CD4-positive, alpha-beta T cell (primary cell): Measurements from ENCODE around the gene PRAMEF2. TPM values are rescaled to one million over a fixed set of nuclear protein-coding genes. Genes with fewer than 3 reads are reported as not detected.
"Not testable (repeated sequence)": the region's sequence is repeated elsewhere in the genome, so short reads cannot be mapped to it uniquely, and the experiment has no call there.

Experiments used
- ATAC-seq: fragments of 200-7000 bp; cut with Tn5 transposase; one replicate; pipeline ENCODE4 v1.10.0; 2022; ENCODE audit warnings: mild to moderate bottlenecking; ENCODE audit not compliant: poor library complexity
- CTCF ChIA-PET: fragments of 350-600 bp; sonication (Branson Sonifier 250); formaldehyde crosslinking; loops from one replicate; lab custom pipeline; 2021; ENCODE audit warnings: antibody characterized with exemption, inconsistent platforms; lab: Charles Lee
- POLR2A ChIA-PET: fragments of 350-600 bp; sonication (Branson Sonifier 250); formaldehyde crosslinking; loops from one replicate; lab custom pipeline; 2021; ENCODE audit warnings: antibody characterized with exemption, inconsistent platforms; lab: Charles Lee
- DNase-seq, 14 experiments: peaks; one replicate each; pipeline ENCODE4 v3.0.0-alpha.2; 2013 to 2020; ENCODE audit warnings: mixed read lengths in 2 of 14
- H3K27ac ChIP-seq, 2 donors: one replicate each; pipeline versions ENCODE4 v1.5.1 to v1.7.0; 2013; ENCODE audit warnings: low read length in 2 of 2, low read depth in 1 of 2, mild to moderate bottlenecking in 1 of 2
- H3K27me3 ChIP-seq, 2 experiments: 1 replicate in 1 of 2; 2 replicates in 1 of 2; pipeline versions ENCODE4 v1.6.1 to v1.7.0; 2013; ENCODE audit warnings: low read length in 2 of 2, control low read depth in 1 of 2, mild to moderate bottlenecking in 1 of 2, moderate library complexity in 1 of 2; ENCODE audit not compliant: insufficient read depth in 2 of 2, control insufficient read depth in 1 of 2
- H3K36me3 ChIP-seq: one replicate; pipeline ENCODE4 v1.6.1; 2013; ENCODE audit warnings: low read length, control low read depth; ENCODE audit not compliant: insufficient read depth
- H3K4me1 ChIP-seq: one replicate; pipeline ENCODE4 v1.6.1; 2013; ENCODE audit warnings: low read length, control low read depth; ENCODE audit not compliant: insufficient read depth
- H3K4me3 ChIP-seq: one replicate; pipeline ENCODE4 v1.5.1; 2013; ENCODE audit warnings: mild to moderate bottlenecking, low read length, moderate library complexity
- H3K9me3 ChIP-seq, 2 experiments: 1 replicate in 1 of 2; 2 replicates in 1 of 2; pipeline versions ENCODE4 v1.6.1 to v1.7.0; 2013; ENCODE audit warnings: low read length in 2 of 2, mild to moderate bottlenecking in 2 of 2, control low read depth in 1 of 2, moderate library complexity in 1 of 2; ENCODE audit not compliant: control insufficient read depth in 1 of 2, insufficient read depth in 1 of 2
- H3K27ac Mint-ChIP-seq: one replicate; pipeline ENCODE4 v1.8.0; 2020; ENCODE audit warnings: mixed read lengths
- H3K27me3 Mint-ChIP-seq: one replicate; pipeline ENCODE4 v1.8.0; 2021; ENCODE audit warnings: mixed read lengths
- H3K36me3 Mint-ChIP-seq: one replicate; pipeline ENCODE4 v1.8.0; 2021; ENCODE audit warnings: low read depth, mixed read lengths
- H3K4me1 Mint-ChIP-seq: one replicate; pipeline ENCODE4 v1.8.0; 2021; ENCODE audit warnings: low read depth, mixed read lengths
- H3K4me3 Mint-ChIP-seq: one replicate; pipeline ENCODE4 v1.8.0; 2020; ENCODE audit warnings: mild to moderate bottlenecking, mixed read lengths
- H3K9me3 Mint-ChIP-seq: one replicate; pipeline ENCODE4 v1.8.0; 2020; ENCODE audit warnings: mixed read lengths
- intact Hi-C, 2 experiments: fragments of 100-400 bp; cut with DNase I in 1 of 2; cut with micrococcal nuclease in 1 of 2; formaldehyde crosslinking; loops; one replicate each; pipeline versions ENCODE4 v1.15.1 to v1.9.0; 2023 to 2025; cut with DNase I, micrococcal nuclease
- total RNA-seq, 174 experiments: library from RNA in 2 of 174; stranded (reverse) in 2 of 174; gene quantifications; one replicate each; pipeline ENCODE4 v1.2.3 and lab custom pipeline; 2021 to 2026

The PRAMEF2 gene
- total RNA-seq, 2 experiments from 2014 or later: not detected

GRCh38 chr1:12903793-12904572 lies 47.1 kb downstream of the PRAMEF2 start:
- H3K4me3 Mint-ChIP-seq, H3K9me3 ChIP-seq, H3K36me3 ChIP-seq, H3K27ac Mint-ChIP-seq, CTCF ChIA-PET, H3K27ac ChIP-seq, POLR2A ChIA-PET, H3K27me3 ChIP-seq, H3K36me3 Mint-ChIP-seq, DNase-seq, ATAC-seq, H3K9me3 Mint-ChIP-seq, H3K4me3 ChIP-seq, H3K27me3 Mint-ChIP-seq, H3K4me1 Mint-ChIP-seq, intact Hi-C loops, H3K4me1 ChIP-seq: not testable (repeated sequence)

Other genes with a start within 250 kb of the PRAMEF2 start
- gene DHRS3, start 238.9 kb upstream of the PRAMEF2 start, total RNA-seq: 100 to 1,000 TPM; 102 to 108 TPM
- gene AADACL4, start 213.0 kb upstream of the PRAMEF2 start, total RNA-seq: not detected
- gene AADACL3, start 141.0 kb upstream of the PRAMEF2 start, total RNA-seq: not detected
- gene CFAP107, start 110.9 kb upstream of the PRAMEF2 start, total RNA-seq: not detected
- not detected for gene PRAMEF12, start 83.3 kb upstream of the PRAMEF2 start, total RNA-seq
- not detected for gene PRAMEF1, start 65.7 kb upstream of the PRAMEF2 start, total RNA-seq
- gene PRAMEF11, start 25.7 kb upstream of the PRAMEF2 start, total RNA-seq: not detected
- not detected for gene HNRNPCL1, start 8.4 kb upstream of the PRAMEF2 start, total RNA-seq
- gene PRAMEF4, start 29.1 kb downstream of the PRAMEF2 start, total RNA-seq: not detected
- not detected for gene PRAMEF10, start 41.2 kb downstream of the PRAMEF2 start, total RNA-seq
- not detected for gene PRAMEF7, start 59.5 kb downstream of the PRAMEF2 start, total RNA-seq
- not detected for gene PRAMEF6, start 90.5 kb downstream of the PRAMEF2 start, total RNA-seq
- not detected for gene PRAMEF27, start 199.5 kb downstream of the PRAMEF2 start, total RNA-seq
- not detected for gene HNRNPCL3, start 203.7 kb downstream of the PRAMEF2 start, total RNA-seq
- gene PRAMEF25, start 213.7 kb downstream of the PRAMEF2 start, total RNA-seq: not detected